Measurements from ENCODE around the gene EEFSEC. TPM values are rescaled to one million over a fixed set of nuclear protein-coding genes. Genes with fewer than 3 reads are reported as not detected.

The EEFSEC gene
- total and polyA plus RNA-seq, 2 of the 8 experiments (the other 6 are each of a cell fraction or from before 2014, with no cell fraction given), result 13.1 to 19.8 TPM

DNA sequence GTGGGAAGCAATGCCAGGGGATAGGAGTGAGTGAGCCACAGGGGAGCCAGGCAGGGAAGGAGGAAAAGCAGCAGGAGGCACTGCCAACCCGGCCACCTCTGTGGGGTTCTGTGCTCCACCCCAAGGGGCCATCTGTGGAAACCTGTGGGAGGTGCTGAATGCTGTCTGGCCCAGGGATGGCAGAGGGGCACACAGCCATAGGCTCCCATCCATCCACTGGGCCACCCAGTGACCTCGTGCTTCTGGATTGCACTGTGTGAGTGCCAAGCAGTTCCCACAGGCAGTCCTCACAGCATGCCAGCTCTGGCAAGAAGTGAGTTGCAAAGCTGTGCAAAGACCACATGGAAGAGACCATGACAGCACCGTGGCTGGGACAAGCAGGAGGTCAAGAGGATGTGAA is 285.9 kb downstream of the EEFSEC start:
- Histone ChIP-seq H2BK120ac (replicated peaks; ENCODE audit: low read depth, low read length) (no peak overlapping the region), H3K9me3 (ENCODE audit: insufficient read depth in 2 of 2, low read depth in 1 of 2, low read length in 1 of 2) (no peaks in the 10 kb centered on the region), H4K5ac (ENCODE audit: insufficient read length, low read depth, low read length) (no peak overlapping the region), H2BK15ac (ENCODE audit: low read length) (0 out of 2 replicates have a peak overlapping the region, but pooled peaks have one; percentile 61), H3K18ac (ENCODE audit: extremely low read depth, low read length) (no peak overlapping the region), H3K79me1 (ENCODE audit: low read depth, low read length) (no peaks in the 10 kb centered on the region), H2BK20ac (ENCODE audit: low read length) (no peak overlapping the region), H2AK5ac (ENCODE audit: low read depth, low read length) (no peak overlapping the region), H3K4me3 (ENCODE audit: extremely low read depth in 1 of 4, insufficient read depth in 2 of 4, low read depth in 3 of 4, low read length in 4 of 4) (no peak overlapping the region), H3K56ac (replicated peaks; ENCODE audit: insufficient read length, low read depth, low read length) (no peak overlapping the region), H3K27ac (ENCODE audit: low read depth, low read length) (no peak overlapping the region), H4K20me1 (replicated peaks in 1 of 2; ENCODE audit: control insufficient read depth in 1 of 2, insufficient read depth in 2 of 2, low read length in 2 of 2) (peaks cover 0 to 1% of the 10 kb centered on the region in 2 experiments), H3K4ac (replicated peaks; ENCODE audit: insufficient read length, low read depth, low read length) (no peak overlapping the region), H3K14ac (ENCODE audit: insufficient read length) (no peak overlapping the region), H4K8ac (ENCODE audit: extremely low read depth, insufficient read depth, low read length) (peak overlapping the region; percentile 63; the same call in 1 of the 2 replicates), H2BK5ac (ENCODE audit: low read depth, low read length) (no peak overlapping the region), H3K27me3 (replicated peaks in 1 of 4; ENCODE audit: control insufficient read depth in 3 of 4, extremely low read depth in 1 of 4, insufficient read depth in 3 of 4, low read length in 3 of 4) (peaks cover 0 to 13% (median 7%) of the 10 kb centered on the region in 4 experiments; a peak in 5 of 7 replicates), H3K9ac (replicated peaks in 1 of 4; ENCODE audit: extremely low read depth in 1 of 4, low read depth in 3 of 4, low read length in 3 of 4) (no peak overlapping the region), H3K4me2 (ENCODE audit: insufficient read depth in 1 of 2, low read depth in 2 of 2, low read length in 2 of 2) (no peak overlapping the region), H3K23me2 (ENCODE audit: low read depth, low read length) (no peaks in the 10 kb centered on the region), H3K79me2 (ENCODE audit: control insufficient read depth in 1 of 2, insufficient read depth in 2 of 2, low read length in 2 of 2) (no peaks in the 10 kb centered on the region), H3K36me3 (ENCODE audit: control insufficient read depth in 2 of 4, insufficient read depth in 4 of 4, low read length in 3 of 4) (no peaks in the 10 kb centered on the region), H3K23ac (ENCODE audit: insufficient read length) (no peak overlapping the region), H2AFZ (ENCODE audit: low read length) (no peak overlapping the region), H3K4me1 (replicated peaks in 1 of 4; ENCODE audit: control insufficient read depth in 3 of 4, insufficient read depth in 4 of 4, low read length in 3 of 4) (peaks cover 0 to 10% (median 7%) of the 10 kb centered on the region in 4 experiments; a peak in 6 of 7 replicates), H4K91ac (replicated peaks; ENCODE audit: insufficient read length, low read length) (no peak overlapping the region), H2BK12ac (ENCODE audit: low read depth, low read length) (no peak overlapping the region)
- DNase-seq (ENCODE audit: low read depth in 1 of 2, low spot score in 2 of 2), result no peak
- TF ChIP-seq HDAC6 (IDR thresholded peaks at IDR 0.05; ENCODE audit: low read depth, low read length), result no peak
- TF ChIP-seq JUND (IDR thresholded peaks at IDR 0.05; ENCODE audit: low read length), result no peak
- TF ChIP-seq CBX5 (IDR thresholded peaks at IDR 0.05; ENCODE audit: low read depth, low read length), result no peak
- TF ChIP-seq, protein P1, sequence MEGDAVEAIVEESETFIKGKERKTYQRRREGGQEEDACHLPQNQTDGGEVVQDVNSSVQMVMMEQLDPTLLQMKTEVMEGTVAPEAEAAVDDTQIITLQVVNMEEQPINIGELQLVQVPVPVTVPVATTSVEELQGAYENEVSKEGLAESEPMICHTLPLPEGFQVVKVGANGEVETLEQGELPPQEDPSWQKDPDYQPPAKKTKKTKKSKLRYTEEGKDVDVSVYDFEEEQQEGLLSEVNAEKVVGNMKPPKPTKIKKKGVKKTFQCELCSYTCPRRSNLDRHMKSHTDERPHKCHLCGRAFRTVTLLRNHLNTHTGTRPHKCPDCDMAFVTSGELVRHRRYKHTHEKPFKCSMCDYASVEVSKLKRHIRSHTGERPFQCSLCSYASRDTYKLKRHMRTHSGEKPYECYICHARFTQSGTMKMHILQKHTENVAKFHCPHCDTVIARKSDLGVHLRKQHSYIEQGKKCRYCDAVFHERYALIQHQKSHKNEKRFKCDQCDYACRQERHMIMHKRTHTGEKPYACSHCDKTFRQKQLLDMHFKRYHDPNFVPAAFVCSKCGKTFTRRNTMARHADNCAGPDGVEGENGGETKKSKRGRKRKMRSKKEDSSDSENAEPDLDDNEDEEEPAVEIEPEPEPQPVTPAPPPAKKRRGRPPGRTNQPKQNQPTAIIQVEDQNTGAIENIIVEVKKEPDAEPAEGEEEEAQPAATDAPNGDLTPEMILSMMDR (IDR thresholded peaks at IDR 0.05; ENCODE audit: control extremely low read depth in 1 of 3, insufficient read depth in 1 of 3, low read depth in 1 of 3, low read length in 3 of 3), result no peak
- no peak for TF ChIP-seq SIX5 (IDR thresholded peaks at IDR 0.05; ENCODE audit: low read depth, low read length)
- TF ChIP-seq JUN (IDR thresholded peaks at IDR 0.05; ENCODE audit: low read depth, low read length), result no peak
- TF ChIP-seq ASH2L (IDR thresholded peaks at IDR 0.05; ENCODE audit: low read length), result no peak
- ChIA-PET POLR2A (ENCODE audit: partially characterized antibody) (no interaction called here), CTCF (ENCODE audit: partially characterized antibody) (interaction anchor here (0.7 to 12.6 kb wide), 26 partner anchors 9 to 360 kb away, joined by 3 to 144 read pairs (median 5); partner anchors contain the start of gene DNAJB8)
- WGBS, 2 experiments (ENCODE audit: extremely low coverage in 1 of 2, insufficient coverage in 1 of 2, insufficient read length in 1 of 2, insufficient replicate concordance in 2 of 2, low coverage in 1 of 2, low lambda C conversion rate in 2 of 2, missing lambda C conversion rate in 1 of 2), result 79% methylated on average over 3 of the region's 3 CpGs; no CpG with 5 or more reads in 1 of the 2 experiments
- FAIRE-seq, result no peak
